ENCODE results near the gene DGCR2.

- TF ChIP-seq, protein P1, sequence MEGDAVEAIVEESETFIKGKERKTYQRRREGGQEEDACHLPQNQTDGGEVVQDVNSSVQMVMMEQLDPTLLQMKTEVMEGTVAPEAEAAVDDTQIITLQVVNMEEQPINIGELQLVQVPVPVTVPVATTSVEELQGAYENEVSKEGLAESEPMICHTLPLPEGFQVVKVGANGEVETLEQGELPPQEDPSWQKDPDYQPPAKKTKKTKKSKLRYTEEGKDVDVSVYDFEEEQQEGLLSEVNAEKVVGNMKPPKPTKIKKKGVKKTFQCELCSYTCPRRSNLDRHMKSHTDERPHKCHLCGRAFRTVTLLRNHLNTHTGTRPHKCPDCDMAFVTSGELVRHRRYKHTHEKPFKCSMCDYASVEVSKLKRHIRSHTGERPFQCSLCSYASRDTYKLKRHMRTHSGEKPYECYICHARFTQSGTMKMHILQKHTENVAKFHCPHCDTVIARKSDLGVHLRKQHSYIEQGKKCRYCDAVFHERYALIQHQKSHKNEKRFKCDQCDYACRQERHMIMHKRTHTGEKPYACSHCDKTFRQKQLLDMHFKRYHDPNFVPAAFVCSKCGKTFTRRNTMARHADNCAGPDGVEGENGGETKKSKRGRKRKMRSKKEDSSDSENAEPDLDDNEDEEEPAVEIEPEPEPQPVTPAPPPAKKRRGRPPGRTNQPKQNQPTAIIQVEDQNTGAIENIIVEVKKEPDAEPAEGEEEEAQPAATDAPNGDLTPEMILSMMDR (IDR thresholded peaks at IDR 0.05), result no peak
- no peak for TF ChIP-seq POLR2A (IDR thresholded peaks at IDR 0.05)
Observed at GRCh38 chr22:19014886-19015285, 107.3 kb downstream of the DGCR2 start.
